NOMO-1 treated with dmso at 0.1 percent for 144 hours (cell line): ENCODE data around the gene TSPO.
A peak's percentile ranks its signal among the peaks of the same experiment; 100 is the strongest.
"Not testable (repeated sequence)": the region's sequence is repeated elsewhere in the genome, so short reads cannot be mapped to it uniquely, and the experiment has no call there.

Source experiments
- DNase-seq: peaks from one replicate; lab custom pipeline; 2025; ENCODE audit not compliant: unreplicated experiment; lab: John Stamatoyannopoulos, UW

TSPO gene

GRCh38 chr22:43151251-43152002 lies at the start of gene TSPO:
TSPO (plus strand) TSS chr22:43151559; CDS start chr22:43159239, 7,680 bp downstream.
- peak; percentile 13 for DNase-seq

- DNase-seq = not testable (repeated sequence)
Observed at GRCh38 chr22:43104056-43104625, 47.2 kb upstream of the TSPO start.

- not testable (repeated sequence) for DNase-seq
Observed at GRCh38 chr22:43104950-43105349, 46.4 kb upstream of the TSPO start.

GRCh38 chr22:43106302-43106701 lies 45.1 kb upstream of the TSPO start:
- no peak for DNase-seq

GRCh38 chr22:43109511-43109910 lies 41.8 kb upstream of the TSPO start:
- DNase-seq = no peak

GRCh38 chr22:43109921-43110443 lies 41.4 kb upstream of the TSPO start:
- peak; percentile 59 for DNase-seq

GRCh38 chr22:43110444-43110926 lies 40.9 kb upstream of the TSPO start, which contains the start of gene BIK:
BIK (plus strand) TSS chr22:43110750; CDS start chr22:43124023, 13,273 bp downstream.
- peak; percentile 47 for DNase-seq

GRCh38 chr22:43110927-43111623 lies 40.3 kb upstream of the TSPO start:
- no peak for DNase-seq

GRCh38 chr22:43113526-43114251 lies 37.7 kb upstream of the TSPO start:
- DNase-seq = no peak

GRCh38 chr22:43114958-43115357 lies 36.4 kb upstream of the TSPO start:
- no peak for DNase-seq

- DNase-seq = no peak
Observed at GRCh38 chr22:43116932-43117331, 34.4 kb upstream of the TSPO start.

GRCh38 chr22:43118024-43118849 lies 33.1 kb upstream of the TSPO start:
- no peak for DNase-seq

GRCh38 chr22:43118953-43119458 lies 32.4 kb upstream of the TSPO start:
- DNase-seq = no peak

- DNase-seq = no peak
Observed at GRCh38 chr22:43126501-43127165, 24.7 kb upstream of the TSPO start.

- DNase-seq = no peak
Observed at GRCh38 chr22:43127166-43127908, 24.0 kb upstream of the TSPO start.

GRCh38 chr22:43128116-43128515 lies 23.2 kb upstream of the TSPO start:
- no peak for DNase-seq

- DNase-seq = no peak
Observed at GRCh38 chr22:43128928-43129424, 22.4 kb upstream of the TSPO start.
